Activated CD4-positive, alpha-beta T cell treated with anti-CD3 and anti-CD28 coated beads, Interleukin-2, Interleukin-6, amounts not matched to agents 100 ng/mL and 50 ng/mL, durations not matched to agents 16 hours and 8 hours (primary cell): ENCODE results near the gene CDH4.

ENCODE experiments used
- DNase-seq: peaks from one replicate; pipeline ENCODE4 v3.0.0-alpha.2; 2020

CDH4 gene

DNA sequence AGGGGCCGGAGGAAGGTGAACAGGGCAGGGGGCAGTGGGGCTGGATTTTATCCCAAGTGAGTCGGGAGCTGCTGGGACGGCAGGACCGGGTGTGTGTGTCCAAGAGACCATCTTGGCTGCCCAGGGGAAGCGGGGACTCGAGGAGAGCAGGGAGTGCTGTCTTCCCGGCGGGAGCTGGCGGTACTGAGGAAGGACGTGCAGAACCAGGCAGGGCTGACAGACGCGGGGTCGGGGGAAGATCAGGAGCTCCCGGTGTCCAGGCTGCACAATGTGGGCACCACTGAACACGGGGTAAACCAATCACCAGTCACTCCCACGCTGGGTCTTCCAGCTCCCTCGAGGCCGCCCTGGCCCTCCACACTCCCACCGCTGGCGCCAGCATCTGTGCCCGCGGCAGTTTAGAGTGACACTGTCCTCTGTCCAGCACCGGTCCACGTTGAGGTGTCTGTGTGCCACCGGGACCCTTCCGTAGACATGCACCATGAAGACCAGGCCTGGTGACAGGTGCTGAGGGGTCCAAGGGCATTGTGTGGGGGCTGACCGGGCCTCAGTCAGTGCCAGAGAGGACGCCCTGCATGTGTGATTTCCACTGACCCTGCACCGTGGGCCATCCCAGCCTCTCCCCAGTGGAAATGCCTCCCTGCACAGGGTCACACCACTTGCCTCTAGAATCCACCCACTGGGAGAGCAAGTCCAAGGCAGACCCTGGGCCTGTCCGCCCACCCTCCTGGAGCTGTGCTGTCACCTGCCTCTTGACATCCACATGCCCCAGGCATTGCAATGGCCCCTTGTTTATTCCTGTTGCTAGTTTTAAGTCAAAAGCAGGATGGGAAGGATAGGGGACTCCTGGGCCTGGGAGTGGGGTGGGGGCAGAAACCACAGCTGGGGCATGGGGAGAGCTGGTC lies 411.7 kb downstream of the CDH4 start:
- DNase-seq = no peak

GRCh38 chr20:61664556-61665320 lies 412.7 kb downstream of the CDH4 start:
- no peak for DNase-seq

DNA sequence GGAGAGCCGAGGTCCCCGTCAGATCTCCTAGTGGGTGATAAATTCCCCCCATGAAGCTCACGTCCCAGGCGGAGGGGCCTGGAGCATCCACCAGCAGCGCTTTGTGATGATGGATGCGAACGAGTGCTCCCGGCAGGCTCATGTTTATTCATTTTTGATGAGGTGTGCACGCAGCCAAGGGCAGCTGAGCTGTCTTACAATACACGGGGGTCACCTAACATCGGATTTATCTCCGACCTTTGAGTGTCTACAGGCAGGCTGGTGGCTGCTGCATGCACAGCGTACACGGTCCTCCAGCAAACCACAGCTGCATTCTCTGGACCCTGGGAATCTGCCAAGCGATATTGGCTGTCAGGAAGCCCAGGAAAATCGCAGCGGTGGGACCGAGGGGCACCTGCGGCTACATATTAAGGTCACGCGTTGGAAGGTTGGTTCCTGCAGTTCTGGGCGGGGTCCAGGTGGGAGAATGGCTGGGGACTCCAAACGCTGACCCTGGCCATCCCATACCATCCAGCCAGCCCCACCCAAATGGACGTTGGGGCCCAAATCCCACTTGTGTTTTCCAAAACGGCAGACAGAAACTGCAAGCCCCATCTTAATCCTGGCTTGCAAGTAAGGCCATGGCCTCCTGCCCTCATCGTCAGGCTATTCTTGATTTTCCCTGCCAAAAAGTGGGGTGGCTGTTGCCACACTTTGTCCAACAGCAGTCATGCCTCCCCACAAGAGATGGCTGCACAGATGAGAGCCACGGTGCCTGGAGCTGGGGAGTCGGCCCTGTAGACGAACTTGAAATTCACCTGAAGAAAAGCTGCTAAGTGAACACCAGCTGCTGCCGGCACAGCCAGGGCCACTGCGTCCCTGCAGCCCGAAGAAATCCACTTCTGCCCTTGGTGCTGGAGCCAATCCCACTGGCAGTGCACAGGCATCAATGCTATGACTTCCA lies 413.7 kb downstream of the CDH4 start:
- DNase-seq = no peak

DNA sequence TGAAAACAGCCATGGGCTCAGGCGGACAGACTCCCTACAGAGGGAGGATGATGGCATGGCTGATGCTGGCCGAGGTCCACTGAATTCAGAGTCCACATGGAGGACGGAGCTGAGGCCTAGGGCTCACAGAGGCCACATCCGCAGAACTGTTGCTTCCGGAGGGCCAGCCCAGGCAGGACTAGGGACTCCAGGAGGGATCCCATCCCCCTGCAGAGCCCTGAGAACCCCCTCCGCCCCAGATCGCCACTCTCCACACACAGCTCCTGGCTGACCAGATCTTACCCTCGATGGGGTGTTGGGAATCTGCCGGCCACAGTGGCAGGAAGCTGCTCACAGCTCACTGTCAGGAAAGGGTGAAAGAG lies 414.4 kb downstream of the CDH4 start:
- DNase-seq = no peak

GRCh38 chr20:61667056-61667792 lies 415.2 kb downstream of the CDH4 start:
- DNase-seq = no peak

GRCh38 chr20:61668065-61668650 lies 416.1 kb downstream of the CDH4 start:
- no peak for DNase-seq

DNA sequence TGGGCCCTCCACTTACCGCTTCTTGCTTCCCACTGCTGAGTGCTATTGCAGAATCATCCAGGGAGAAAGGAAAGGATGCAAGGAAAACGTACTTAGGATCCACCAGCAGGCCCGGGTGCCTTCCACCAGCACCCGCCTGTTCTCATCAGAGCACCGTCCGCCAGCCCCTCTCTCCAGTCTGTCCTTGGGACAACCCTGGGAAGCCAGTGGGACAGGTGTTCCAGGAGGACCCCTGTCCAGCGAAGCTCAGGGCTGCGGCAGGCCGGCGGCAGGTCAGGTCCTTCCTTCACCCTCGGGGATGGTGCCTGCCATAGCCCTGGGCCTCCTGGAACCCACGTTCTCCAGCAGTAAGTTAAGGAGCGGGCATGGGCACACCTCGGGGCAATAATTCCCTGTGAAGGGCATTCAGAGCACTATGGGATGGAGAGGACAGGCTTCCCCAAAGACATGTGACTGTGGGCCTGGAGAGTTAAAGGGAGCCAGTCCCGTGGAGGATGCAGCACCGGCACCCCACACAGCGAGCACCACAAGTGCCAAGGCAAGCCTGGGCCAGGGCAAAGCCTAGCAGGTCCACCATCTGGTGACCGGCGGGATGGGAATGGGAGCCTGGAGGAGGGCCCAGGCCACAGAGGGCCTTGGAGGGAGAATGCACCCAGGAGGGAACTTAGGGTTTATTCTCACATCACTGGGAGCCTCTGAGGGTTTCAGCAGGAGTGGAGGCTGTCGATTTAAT lies 416.9 kb downstream of the CDH4 start:
- no peak for DNase-seq

- DNase-seq = no peak
Measured at GRCh38 chr20:61670274-61670673, 418.2 kb downstream of the CDH4 start.

DNA sequence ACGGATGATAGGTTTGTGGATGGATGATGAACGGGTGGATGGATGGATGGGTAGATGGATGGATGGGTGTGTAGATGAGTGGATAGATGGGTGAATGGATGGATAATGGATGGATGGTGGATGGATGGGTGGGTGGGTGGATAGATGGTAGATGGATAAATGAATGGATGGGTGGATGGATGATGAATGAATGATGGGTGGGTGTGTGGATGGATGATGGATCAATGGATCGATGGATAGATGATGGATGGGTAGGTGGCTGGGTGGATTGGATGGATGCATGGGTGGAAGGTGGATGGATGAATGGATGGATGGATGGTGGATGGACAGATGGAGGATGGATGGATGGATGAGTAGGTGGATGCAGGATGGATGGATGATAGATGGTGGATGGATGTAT lies 419.5 kb downstream of the CDH4 start:
- no peak for DNase-seq

DNA sequence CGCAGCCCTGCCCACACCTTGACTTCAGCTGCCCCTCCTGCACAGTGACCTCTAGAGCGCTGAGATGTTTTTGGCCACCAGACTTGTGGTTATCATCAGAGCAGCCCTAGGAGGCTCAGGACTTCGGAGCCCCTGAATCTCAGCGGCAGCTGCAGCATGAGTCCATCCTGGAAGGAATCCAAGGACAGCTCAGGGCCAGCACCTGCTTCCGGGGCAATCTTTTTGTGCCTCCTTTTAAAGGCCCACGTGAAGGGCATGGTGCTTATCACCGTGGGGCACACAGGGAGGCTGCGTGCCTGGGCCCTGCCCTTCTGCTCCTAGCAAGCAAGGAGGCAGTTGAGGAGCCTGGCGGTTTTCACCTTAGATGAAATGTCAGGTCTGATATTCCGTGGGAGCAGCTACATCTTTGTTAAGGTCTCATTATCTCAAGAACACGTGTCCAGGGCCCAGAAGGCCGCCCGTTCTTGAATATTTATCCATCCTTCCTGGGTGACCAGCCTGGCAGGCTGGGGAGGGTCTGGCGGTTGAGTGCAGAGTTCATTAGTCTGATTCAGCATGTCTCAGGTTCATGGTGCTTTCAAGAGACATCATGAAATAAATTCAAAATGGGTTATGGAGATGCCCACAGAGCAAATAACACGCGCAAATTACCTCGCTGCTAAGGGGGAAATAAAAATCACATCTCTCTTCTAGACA lies 421.2 kb downstream of the CDH4 start:
- no peak for DNase-seq

DNA sequence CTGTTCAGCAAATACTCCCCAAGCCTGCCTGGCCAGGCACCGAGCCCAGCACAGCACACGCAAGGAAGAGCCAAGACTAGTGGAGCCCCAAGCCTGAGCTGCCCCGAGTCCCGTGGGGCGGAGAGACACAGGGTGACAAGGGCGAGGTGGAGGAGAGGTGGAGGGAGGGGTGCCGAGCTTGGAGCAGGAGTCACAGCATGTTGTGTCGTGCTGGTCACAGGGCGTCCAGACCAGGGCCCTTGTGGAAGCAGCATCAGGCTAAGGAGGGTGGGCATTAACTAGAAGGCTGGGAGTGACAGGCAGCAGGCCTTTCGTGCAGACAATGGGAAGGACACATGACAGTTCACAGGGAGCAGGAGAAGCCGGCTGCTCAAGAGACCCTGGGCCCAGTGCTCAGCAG lies 422.1 kb downstream of the CDH4 start:
- DNase-seq = no peak

DNA sequence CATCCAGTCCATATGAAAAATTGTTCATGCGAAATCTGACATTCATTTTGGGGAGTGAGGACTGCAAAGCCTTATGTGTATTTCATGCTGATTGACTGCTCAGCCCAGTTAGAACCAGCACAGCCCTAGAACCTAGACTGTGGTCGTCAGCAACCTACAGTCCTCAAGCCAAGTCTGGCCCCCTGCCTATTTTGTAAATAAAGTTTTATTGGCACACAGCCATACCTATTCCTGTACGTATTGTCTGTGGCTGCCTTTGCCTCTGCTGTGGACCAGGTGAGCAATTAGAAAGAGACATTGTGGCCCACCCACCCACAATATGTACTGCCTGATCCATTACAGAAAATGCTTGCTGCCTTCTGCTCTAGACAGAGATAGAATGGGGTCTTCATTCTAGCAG lies 422.6 kb downstream of the CDH4 start:
- no peak for DNase-seq

- no peak for DNase-seq
Measured at GRCh38 chr20:61677928-61678327, 425.9 kb downstream of the CDH4 start.

- DNase-seq = no peak
Measured at GRCh38 chr20:61678437-61678836, 426.4 kb downstream of the CDH4 start.

- no peak for DNase-seq
Measured at GRCh38 chr20:61679473-61679872, 427.4 kb downstream of the CDH4 start.

DNA sequence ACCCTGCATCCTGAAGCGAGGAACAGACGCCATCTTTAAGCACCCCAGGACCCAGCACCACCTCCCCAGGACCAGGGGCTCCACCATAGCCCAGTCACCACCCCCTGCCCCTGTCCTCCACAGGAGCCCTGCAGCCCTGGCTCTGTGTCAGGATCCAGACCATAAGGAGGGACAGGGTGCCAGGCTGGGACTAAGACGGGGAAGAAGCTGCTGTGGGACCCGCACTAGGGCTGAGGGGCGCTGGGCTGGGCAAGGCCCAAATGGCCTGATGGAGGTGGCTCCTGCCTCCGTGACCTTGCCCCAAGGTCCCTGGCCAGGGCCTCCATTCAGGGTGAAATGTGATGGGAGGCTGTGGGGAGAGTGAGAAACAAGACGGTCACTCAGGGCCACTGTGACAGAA lies 428.0 kb downstream of the CDH4 start:
- DNase-seq = no peak

- no peak for DNase-seq
Measured at GRCh38 chr20:61682114-61682995, 430.3 kb downstream of the CDH4 start.

GRCh38 chr20:61682996-61683681 lies 431.1 kb downstream of the CDH4 start:
- DNase-seq = no peak

- no peak for DNase-seq
Measured at GRCh38 chr20:61683721-61684120, 431.7 kb downstream of the CDH4 start.
